PC-3 (cell line): ENCODE measurements around the gene CNTNAP2. TPM values are rescaled to one million over a fixed set of nuclear protein-coding genes. Genes with fewer than 3 reads are reported as not detected.

Experiments
- ATAC-seq: fragments of 200-7000 bp; cut with Tn5 transposase; 2 replicates; pipeline ENCODE4 v1.9.1; 2020; ENCODE audit warnings: mild to moderate bottlenecking, moderate library complexity
- BruUV-seq: library from RNA; stranded (reverse); fragments of 400-500 nt; replicated peaks from 2 replicates; lab custom pipeline; 2021; lab: Mats Ljungman, UMichigan
- CTCF ChIA-PET: fragments of 300-600 bp; sonication (Branson Sonifier 250); formaldehyde crosslinking; loops from one replicate; lab custom pipeline; 2022; ENCODE audit warnings: antibody characterized with exemption; lab: Charles Lee
- POLR2A ChIA-PET: fragments of 300-600 bp; sonication (Branson Sonifier 250); formaldehyde crosslinking; loops from one replicate; lab custom pipeline; 2022; ENCODE audit warnings: antibody characterized with exemption; ENCODE audit not compliant: unreplicated experiment; lab: Charles Lee
- DNase-seq: peaks from one replicate; pipeline ENCODE4 v3.0.0-alpha.2; 2015
- H2AFZ ChIP-seq: fragments of 300-600 bp; sonication (generic); 2 replicates; pipeline ENCODE4 v1.6.0; 2016; ENCODE audit warnings: antibody characterized with exemption, low read length
- H3F3A ChIP-seq: fragments of 300-600 bp; sonication (generic); one replicate; pipeline ENCODE4 v1.6.0; 2017; ENCODE audit warnings: antibody characterized with exemption, low read length, control low read depth, mild to moderate bottlenecking; ENCODE audit not compliant: unreplicated experiment
- H3K27ac ChIP-seq: fragments of 300-600 bp; sonication (generic); 2 replicates; pipeline ENCODE4 v1.5.1; 2016; ENCODE audit warnings: mild to moderate bottlenecking, low read length
- H3K27me3 ChIP-seq: fragments of 300-600 bp; sonication (generic); 2 replicates; pipeline ENCODE4 v1.6.1; 2016; ENCODE audit warnings: low read length, mixed read lengths
- H3K36me3 ChIP-seq: fragments of 300-600 bp; sonication (generic); 2 replicates; pipeline ENCODE4 v1.6.1; 2016; ENCODE audit warnings: low read depth, mixed run types, low read length, mixed read lengths
- H3K4me1 ChIP-seq: fragments of 300-600 bp; sonication (generic); 2 replicates; pipeline ENCODE4 v1.5.1; 2016; ENCODE audit warnings: low read length; ENCODE audit not compliant: insufficient read depth
- H3K4me2 ChIP-seq: fragments of 300-600 bp; sonication (generic); 2 replicates; pipeline ENCODE4 v1.6.0; 2016; ENCODE audit warnings: low read length
- H3K4me3 ChIP-seq: fragments of 300-600 bp; sonication (generic); 2 replicates; pipeline ENCODE4 v1.5.1; 2016; ENCODE audit warnings: mild to moderate bottlenecking, low read length, mixed read lengths
- H3K79me2 ChIP-seq: fragments of 300-600 bp; sonication (generic); 2 replicates; pipeline ENCODE4 v1.6.1; 2017; ENCODE audit warnings: low read length, mixed read lengths
- H3K9ac ChIP-seq: fragments of 300-600 bp; sonication (generic); 2 replicates; pipeline ENCODE4 v1.6.0; 2016; ENCODE audit warnings: mild to moderate bottlenecking, low read length
- H3K9me2 ChIP-seq: fragments of 300-600 bp; sonication (generic); replicated peaks from 2 replicates; pipeline ENCODE4 v1.6.1; 2016; ENCODE audit warnings: mixed run types, low read length, mixed read lengths
- H3K9me3 ChIP-seq: fragments of 300-600 bp; sonication (generic); 2 replicates; pipeline ENCODE4 v1.6.1; 2016; ENCODE audit warnings: low read length, mixed read lengths
- H4K20me1 ChIP-seq: fragments of 300-600 bp; sonication (generic); 2 replicates; pipeline ENCODE4 v1.6.1; 2016; ENCODE audit warnings: low read length, mixed read lengths
- CTCF ChIP-seq: fragments of 300-600 bp; sonication (generic); conservative IDR thresholded peaks from 2 replicates; pipeline ENCODE4 v1.5.1; 2017; ENCODE audit warnings: antibody characterized with exemption, low read depth, mild to moderate bottlenecking, low read length
- EZH2 ChIP-seq: fragments of 300-600 bp; sonication (generic); IDR thresholded peaks from one replicate; pipeline ENCODE4 v1.6.1; 2017; ENCODE audit warnings: antibody characterized with exemption, mild to moderate bottlenecking, low read length; ENCODE audit not compliant: unreplicated experiment
- EZH2phosphoT487 ChIP-seq: fragments of 300-600 bp; sonication (generic); IDR thresholded peaks from 2 replicates; pipeline ENCODE4 v1.6.1; 2018; ENCODE audit warnings: mild to moderate bottlenecking, antibody characterized with exemption, low read length, borderline replicate concordance
- intact Hi-C: fragments of 100-400 bp; cut with micrococcal nuclease; formaldehyde crosslinking; loops from 2 replicates; pipeline ENCODE4 v1.9.0; 2023
- total RNA-seq: library from RNA; depleted of rRNA; stranded (reverse); fragments of >200 nt; gene quantifications from 2 replicates; pipeline ENCODE4 v1.2.3, GENCODE V29; 2014

CNTNAP2 gene
- total RNA-seq, 1 experiment from 2014 or later = 1.5 TPM

- no peak for TF ChIP-seq EZH2phosphoT487
- no peak for TF ChIP-seq CTCF
- no peak for TF ChIP-seq EZH2
- POLR2A ChIA-PET = interaction anchor here (0.6 kb wide), 2 partner anchors 60 to 281 kb away, joined by 3 to 4 read pairs; no protein-coding TSS in a partner anchor
- Histone ChIP-seq H3K4me1 (peaks cover 37% of the 10 kb centered on the region), H3K9me2 (no peaks in the 10 kb centered on the region), H3K36me3 (no peaks in the 10 kb centered on the region; the same call in 1 of the 2 replicates), H3K27me3 (no peaks in the 10 kb centered on the region), H3K4me2 (peak overlapping the region; percentile 62), H4K20me1 (no peaks in the 10 kb centered on the region), H3K9ac (peak overlapping the region; percentile 40; the same call in 1 of the 2 replicates), H3K4me3 (0 out of 2 replicates have a peak overlapping the region, but pooled peaks have one; percentile 5), H3K9me3 (0 out of 2 replicates have a peak, but pooled peaks cover 4% of the 10 kb centered on the region), H2AFZ (no peak overlapping the region), H3K27ac (peak overlapping the region; percentile 87), H3F3A (peaks cover 4% of the 10 kb centered on the region), H3K79me2 (no peaks in the 10 kb centered on the region)
- CTCF ChIA-PET = interaction anchor here (0.5 to 1.5 kb wide), 2 partner anchors 23 to 91 kb away, joined by 3 to 5 read pairs; no protein-coding TSS in a partner anchor
- intact Hi-C loops = loop anchor here (1.0 to 2.0 kb wide), 5 partner anchors 9 to 514 kb away; no protein-coding TSS in a partner anchor
- ATAC-seq (peak; percentile 73), DNase-seq (peak; percentile 96)
- no TSS peak for BruUV-seq
These were observed 1453.8 kb downstream of the CNTNAP2 start for GRCh38 chr7:147570390-147570789.

- ChIA-PET CTCF (interaction anchor here (0.7 to 1.5 kb wide), 2 partner anchors 24 to 61 kb away, joined by 3 to 5 read pairs; no protein-coding TSS in a partner anchor), POLR2A (no interaction called here)
- no peaks in the 10 kb centered on the region for H4K20me1 ChIP-seq
- no peak overlapping the region for H3K9ac ChIP-seq
- intact Hi-C loops = loop anchor here (2.0 kb wide), 1 partner anchor 159 kb away; no protein-coding TSS in a partner anchor
- 0 out of 2 replicates have a peak, but pooled peaks cover 4% of the 10 kb centered on the region for H3K9me3 ChIP-seq
- no peak overlapping the region for H3K4me2 ChIP-seq
- no peak overlapping the region for H3K27ac ChIP-seq
- ATAC-seq (no peak), DNase-seq (no peak)
- BruUV-seq = no TSS peak
- H3F3A ChIP-seq = peaks cover 4% of the 10 kb centered on the region
- no peak overlapping the region for H3K4me3 ChIP-seq
- H2AFZ ChIP-seq = no peak overlapping the region
- no peak for TF ChIP-seq EZH2
- no peak for TF ChIP-seq EZH2phosphoT487
- TF ChIP-seq CTCF = no peak
- H3K79me2 ChIP-seq = no peaks in the 10 kb centered on the region
- no peaks in the 10 kb centered on the region for H3K9me2 ChIP-seq
- H3K27me3 ChIP-seq = no peaks in the 10 kb centered on the region
- H3K36me3 ChIP-seq = no peaks in the 10 kb centered on the region; the same call in 1 of the 2 replicates
- H3K4me1 ChIP-seq = peaks cover 37% of the 10 kb centered on the region
These were observed 1455.0 kb downstream of the CNTNAP2 start for GRCh38 chr7:147571436-147572185.

- Histone ChIP-seq H3K27ac (peak overlapping the region; percentile 42), H3K4me1 (peaks cover 38% of the 10 kb centered on the region), H3K4me2 (peak overlapping the region; percentile 59), H3K9ac (0 out of 2 replicates have a peak overlapping the region, but pooled peaks have one; percentile 9), H4K20me1 (no peaks in the 10 kb centered on the region), H3F3A (no peaks in the 10 kb centered on the region), H2AFZ (no peak overlapping the region), H3K9me2 (no peaks in the 10 kb centered on the region), H3K27me3 (no peaks in the 10 kb centered on the region), H3K9me3 (0 out of 2 replicates have a peak, but pooled peaks cover 4% of the 10 kb centered on the region), H3K79me2 (no peaks in the 10 kb centered on the region), H3K36me3 (no peaks in the 10 kb centered on the region), H3K4me3 (no peak overlapping the region)
- ChIA-PET CTCF (no interaction called here), POLR2A (no interaction called here)
- ATAC-seq = peak; percentile 62
- no peak for TF ChIP-seq EZH2
- TF ChIP-seq EZH2phosphoT487 = no peak
- peak; percentile 77 for DNase-seq
- no TSS peak for BruUV-seq
- intact Hi-C loops = loop anchor here (2.0 to 5.0 kb wide), 3 partner anchors 67 to 301 kb away; no protein-coding TSS in a partner anchor
These were observed 1461.6 kb downstream of the CNTNAP2 start for GRCh38 chr7:147578196-147578595.
